WTC11 (cell line): ENCODE data around the gene PCK2.

ENCODE experiments used
- CBFB ChIP-seq: sonication (generic); formaldehyde crosslinking; IDR thresholded peaks from 2 replicates; pipeline ENCODE4 v1.8.1; 2022; ENCODE audit warnings: mild to moderate bottlenecking, low read depth, missing genetic modification reagents
- CTCF ChIP-seq: fragments of 200-600 bp; IDR thresholded peaks from 2 replicates; pipeline ENCODE4 v1.8.0; 2022; ENCODE audit warnings: antibody characterized with exemption
- GABPB1 ChIP-seq: sonication (generic); formaldehyde crosslinking; IDR thresholded peaks from 2 replicates; pipeline ENCODE4 v1.8.1; 2023; ENCODE audit warnings: mild to moderate bottlenecking, missing genetic modification reagents
- IRF2 ChIP-seq: sonication (generic); formaldehyde crosslinking; IDR thresholded peaks from 2 replicates; pipeline ENCODE4 v1.8.0; 2022; ENCODE audit warnings: low read depth, missing genetic modification reagents, borderline replicate concordance
- NR2C2 ChIP-seq: sonication (generic); formaldehyde crosslinking; IDR thresholded peaks from 2 replicates; pipeline ENCODE4 v1.8.0; 2022; ENCODE audit warnings: mild to moderate bottlenecking, missing genetic modification reagents
- ZNF671 ChIP-seq: fragments of 250-450 bp; sonication (Bioruptor Pico); IDR thresholded peaks from 2 replicates; pipeline ENCODE4 v1.8.0; 2021; ENCODE audit warnings: mild to moderate bottlenecking

GRCh38 chr14:24071836-24072430 is 22.2 kb upstream of the PCK2 start:
- TF ChIP-seq IRF2 (no peak), CTCF (no peak), CBFB (CRISPR knock-in tag) (no peak), ZNF671 (CRISPR knock-in tag) (no peak), NR2C2 (CRISPR knock-in tag) (no peak), GABPB1 (CRISPR knock-in tag) (no peak)
